Measurements from ENCODE around the gene CYP11A1.
"Not testable (repeated sequence)": the region's sequence is repeated elsewhere in the genome, so short reads cannot be mapped to it uniquely, and the experiment has no call there.

Gene CYP11A1

GRCh38 chr15:74400915-74401757, 33.7 kb upstream of the CYP11A1 start:
- no peak for DNase-seq (ENCODE audit: low read depth, low spot score)

GRCh38 chr15:74400313-74400860, 32.9 kb upstream of the CYP11A1 start:
- DNase-seq (ENCODE audit: low read depth, low spot score), result no peak

- no peak for DNase-seq (ENCODE audit: low read depth, low spot score)
Measured at GRCh38 chr15:74399511-74400312, 32.3 kb upstream of the CYP11A1 start.

GRCh38 chr15:74399100-74399499, 31.7 kb upstream of the CYP11A1 start:
- DNase-seq (ENCODE audit: low read depth, low spot score), result no peak

GRCh38 chr15:74398183-74398582, 30.7 kb upstream of the CYP11A1 start:
- DNase-seq (ENCODE audit: low read depth, low spot score), result no peak

GRCh38 chr15:74397239-74398068, 30.0 kb upstream of the CYP11A1 start:
- no peak for DNase-seq (ENCODE audit: low read depth, low spot score)

GRCh38 chr15:74396445-74397238, 29.2 kb upstream of the CYP11A1 start:
- DNase-seq (ENCODE audit: low read depth, low spot score), result no peak

GRCh38 chr15:74396146-74396438, 28.6 kb upstream of the CYP11A1 start:
- DNase-seq (ENCODE audit: low read depth, low spot score), result no peak

- no peak for DNase-seq (ENCODE audit: low read depth, low spot score)
Measured at GRCh38 chr15:74395319-74396145, 28.1 kb upstream of the CYP11A1 start.

- DNase-seq (ENCODE audit: low read depth, low spot score), result no peak
Measured at GRCh38 chr15:74394090-74394846, 26.8 kb upstream of the CYP11A1 start.

- no peak for DNase-seq (ENCODE audit: low read depth, low spot score)
Measured at GRCh38 chr15:74393423-74393822, 26.0 kb upstream of the CYP11A1 start.

- DNase-seq (ENCODE audit: low read depth, low spot score), result no peak
Measured at GRCh38 chr15:74392902-74393301, 25.5 kb upstream of the CYP11A1 start.

GRCh38 chr15:74392451-74392830, 25.0 kb upstream of the CYP11A1 start:
- DNase-seq (ENCODE audit: low read depth, low spot score), result no peak

GRCh38 chr15:74391582-74392450, 24.4 kb upstream of the CYP11A1 start:
- DNase-seq (ENCODE audit: low read depth, low spot score), result no peak

GRCh38 chr15:74390647-74391288, 23.3 kb upstream of the CYP11A1 start:
- no peak for DNase-seq (ENCODE audit: low read depth, low spot score)

- DNase-seq (ENCODE audit: low read depth, low spot score), result not testable (repeated sequence)
Measured at GRCh38 chr15:74390049-74390646, 22.7 kb upstream of the CYP11A1 start.

- no peak for DNase-seq (ENCODE audit: low read depth, low spot score)
Measured at GRCh38 chr15:74389241-74390048, 22.0 kb upstream of the CYP11A1 start.
